Activated CD4-positive, alpha-beta memory T cell treated with anti-CD3 and anti-CD28 coated beads, Interleukin-2, amount 10 ng/mL, durations not matched to agents 7 days and 5 days (primary cell): ENCODE results near the gene ATP5ME. TPM values are rescaled to one million over a fixed set of nuclear protein-coding genes. Genes with fewer than 3 reads are reported as not detected.
"Not testable (repeated sequence)": the region's sequence is repeated elsewhere in the genome, so short reads cannot be mapped to it uniquely, and the experiment has no call there.

Experiments
- CTCF ChIA-PET: fragments of 350-600 bp; sonication (Branson Sonifier 250); formaldehyde crosslinking; loops from one replicate; lab custom pipeline; 2021; ENCODE audit warnings: antibody characterized with exemption, inconsistent platforms; lab: Charles Lee
- POLR2A ChIA-PET: fragments of 350-600 bp; sonication (Branson Sonifier 250); formaldehyde crosslinking; loops from one replicate; lab custom pipeline; 2021; ENCODE audit warnings: antibody characterized with exemption; lab: Charles Lee
- DNase-seq: peaks from one replicate; pipeline ENCODE4 v3.0.0-alpha.2; 2020
- H3K27ac Mint-ChIP-seq: one replicate; pipeline ENCODE4 v1.8.0; 2021; ENCODE audit warnings: mild to moderate bottlenecking, mixed read lengths
- H3K27me3 Mint-ChIP-seq: one replicate; pipeline ENCODE4 v1.8.0; 2021; ENCODE audit warnings: mixed read lengths
- H3K36me3 Mint-ChIP-seq: one replicate; pipeline ENCODE4 v1.8.0; 2021; ENCODE audit warnings: low read depth, mixed read lengths
- H3K4me1 Mint-ChIP-seq: one replicate; pipeline ENCODE4 v1.8.0; 2021; ENCODE audit warnings: mixed read lengths
- H3K4me3 Mint-ChIP-seq: one replicate; pipeline ENCODE4 v1.8.0; 2021; ENCODE audit warnings: mild to moderate bottlenecking, mixed read lengths
- H3K9me3 Mint-ChIP-seq: one replicate; pipeline ENCODE4 v1.8.0; 2021; ENCODE audit warnings: mixed read lengths
- total RNA-seq, 2 experiments: library from RNA; stranded (reverse); gene quantifications; one replicate each; pipeline ENCODE4 v1.2.3, GENCODE V29; 2021

The ATP5ME gene
- total RNA-seq, 2 experiments from 2014 or later = 205 TPM

GRCh38 chr4:650951-651883 is 22.9 kb downstream of the ATP5ME start:
- ChIA-PET CTCF (no interaction called here), POLR2A (no interaction called here)
- no peak for DNase-seq
- Mint-ChIP-seq H3K36me3 (no peaks in the 10 kb centered on the region), H3K4me1 (peaks cover 2% of the 10 kb centered on the region), H3K27me3 (peaks cover 3% of the 10 kb centered on the region), H3K27ac (no peak overlapping the region), H3K9me3 (peaks cover under 1% of the 10 kb centered on the region), H3K4me3 (no peak overlapping the region)

- Mint-ChIP-seq H3K27ac (no peak overlapping the region), H3K4me1 (peaks cover 2% of the 10 kb centered on the region), H3K27me3 (peaks cover 3% of the 10 kb centered on the region), H3K36me3 (no peaks in the 10 kb centered on the region), H3K4me3 (no peak overlapping the region), H3K9me3 (peaks cover 6% of the 10 kb centered on the region)
- ChIA-PET POLR2A (no interaction called here), CTCF (no interaction called here)
- DNase-seq = no peak
Measured at GRCh38 chr4:650461-650860, 23.6 kb downstream of the ATP5ME start.

- CTCF ChIA-PET = no interaction called here
- Mint-ChIP-seq H3K4me3 (no peak overlapping the region), H3K9me3 (peaks cover 7% of the 10 kb centered on the region), H3K27ac (no peak overlapping the region), H3K27me3 (peaks cover 3% of the 10 kb centered on the region), H3K36me3 (no peaks in the 10 kb centered on the region), H3K4me1 (peaks cover 2% of the 10 kb centered on the region)
- POLR2A ChIA-PET = no interaction called here
- DNase-seq = no peak
Measured at GRCh38 chr4:649751-650310, 24.2 kb downstream of the ATP5ME start.

GRCh38 chr4:649293-649625 is 24.8 kb downstream of the ATP5ME start:
- POLR2A ChIA-PET = no interaction called here
- Mint-ChIP-seq H3K9me3 (peaks cover 9% of the 10 kb centered on the region), H3K36me3 (no peaks in the 10 kb centered on the region), H3K4me3 (no peak overlapping the region), H3K27me3 (peaks cover 3% of the 10 kb centered on the region), H3K4me1 (peaks cover 2% of the 10 kb centered on the region), H3K27ac (no peak overlapping the region)
- CTCF ChIA-PET = no interaction called here
- DNase-seq = no peak

GRCh38 chr4:648579-649292 is 25.3 kb downstream of the ATP5ME start:
- ChIA-PET POLR2A (no interaction called here), CTCF (no interaction called here)
- peaks cover 2% of the 10 kb centered on the region for H3K4me1 Mint-ChIP-seq
- H3K27me3 Mint-ChIP-seq = peaks cover 3% of the 10 kb centered on the region
- no peaks in the 10 kb centered on the region for H3K36me3 Mint-ChIP-seq
- H3K4me3 Mint-ChIP-seq = no peak overlapping the region
- DNase-seq = no peak
- H3K9me3 Mint-ChIP-seq = peaks cover 9% of the 10 kb centered on the region
- no peak overlapping the region for H3K27ac Mint-ChIP-seq

GRCh38 chr4:647481-647880 is 26.6 kb downstream of the ATP5ME start:
- CTCF ChIA-PET = no interaction called here

GRCh38 chr4:646460-646859 is 27.6 kb downstream of the ATP5ME start:
- Mint-ChIP-seq H3K27me3 (peaks cover 3% of the 10 kb centered on the region), H3K36me3 (no peaks in the 10 kb centered on the region), H3K4me1 (peaks cover 2% of the 10 kb centered on the region), H3K4me3 (peak overlapping the region; percentile 34), H3K27ac (no peak overlapping the region), H3K9me3 (peaks cover 9% of the 10 kb centered on the region)
- ChIA-PET CTCF (no interaction called here), POLR2A (no interaction called here)
- no peak for DNase-seq

More at GRCh38 chr4:647481-647880, 26.6 kb downstream of the ATP5ME start:
- peaks cover 2% of the 10 kb centered on the region for H3K4me1 Mint-ChIP-seq
- no peak overlapping the region for H3K4me3 Mint-ChIP-seq
- H3K27ac Mint-ChIP-seq = no peak overlapping the region
- POLR2A ChIA-PET = no interaction called here
- H3K36me3 Mint-ChIP-seq = no peaks in the 10 kb centered on the region
- peaks cover 9% of the 10 kb centered on the region for H3K9me3 Mint-ChIP-seq
- no peak for DNase-seq
- H3K27me3 Mint-ChIP-seq = peaks cover 3% of the 10 kb centered on the region

- H3K27ac Mint-ChIP-seq, H3K4me1 Mint-ChIP-seq, H3K36me3 Mint-ChIP-seq, CTCF ChIA-PET, POLR2A ChIA-PET, DNase-seq, H3K27me3 Mint-ChIP-seq, H3K4me3 Mint-ChIP-seq: not testable (repeated sequence)
- peaks cover 12% of the 10 kb centered on the region for H3K9me3 Mint-ChIP-seq
Measured at GRCh38 chr4:642366-642765, 31.7 kb downstream of the ATP5ME start.

- Mint-ChIP-seq H3K4me3 (no peak overlapping the region), H3K27me3 (no peaks in the 10 kb centered on the region), H3K9me3 (peaks cover 11% of the 10 kb centered on the region), H3K36me3 (peaks cover under 1% of the 10 kb centered on the region), H3K4me1 (no peaks in the 10 kb centered on the region), H3K27ac (no peak overlapping the region)
- no peak for DNase-seq
- ChIA-PET CTCF (no interaction called here), POLR2A (no interaction called here)
Measured at GRCh38 chr4:637536-638280, 36.4 kb downstream of the ATP5ME start.

GRCh38 chr4:636628-637159 is 37.4 kb downstream of the ATP5ME start:
- ChIA-PET POLR2A (no interaction called here), CTCF (no interaction called here)
- H3K36me3 Mint-ChIP-seq = peaks cover 5% of the 10 kb centered on the region
- H3K4me3 Mint-ChIP-seq = no peak overlapping the region
- H3K27me3 Mint-ChIP-seq = no peaks in the 10 kb centered on the region
- H3K27ac Mint-ChIP-seq = no peak overlapping the region
- DNase-seq = no peak
- no peaks in the 10 kb centered on the region for H3K4me1 Mint-ChIP-seq
- H3K9me3 Mint-ChIP-seq = peaks cover 20% of the 10 kb centered on the region

- DNase-seq = no peak
- peaks cover 8% of the 10 kb centered on the region for H3K36me3 Mint-ChIP-seq
- POLR2A ChIA-PET = no interaction called here
- peaks cover 27% of the 10 kb centered on the region for H3K9me3 Mint-ChIP-seq
- no peak overlapping the region for H3K4me3 Mint-ChIP-seq
- no peaks in the 10 kb centered on the region for H3K27me3 Mint-ChIP-seq
- no peaks in the 10 kb centered on the region for H3K4me1 Mint-ChIP-seq
- CTCF ChIA-PET = no interaction called here
- H3K27ac Mint-ChIP-seq = no peak overlapping the region
Measured at GRCh38 chr4:635851-636627, 38.0 kb downstream of the ATP5ME start.

- DNase-seq, POLR2A ChIA-PET, H3K4me1 Mint-ChIP-seq, H3K36me3 Mint-ChIP-seq, H3K27ac Mint-ChIP-seq, H3K27me3 Mint-ChIP-seq, H3K4me3 Mint-ChIP-seq, CTCF ChIA-PET: not testable (repeated sequence)
- H3K9me3 Mint-ChIP-seq = peaks cover 28% of the 10 kb centered on the region
Measured at GRCh38 chr4:635066-635835, 38.8 kb downstream of the ATP5ME start.
